ENCODE results near the gene TEX264. TPM values are rescaled to one million over a fixed set of nuclear protein-coding genes. Genes with fewer than 3 reads are reported as not detected.

Gene TEX264
- total RNA-seq, 1 donor: 20.1 TPM

- H3K4me1 ChIP-seq (ENCODE audit: insufficient read depth, low read length): no peaks in the 10 kb centered on the region
- H3K9me3 ChIP-seq (ENCODE audit: low read depth, low read length): no peaks in the 10 kb centered on the region
- no peaks in the 10 kb centered on the region for H3K27me3 ChIP-seq (ENCODE audit: insufficient read depth, low read length)
- H3K4me3 ChIP-seq (ENCODE audit: low read length): no peak overlapping the region
Measured at GRCh38 chr3:51700403-51700802, 29.4 kb downstream of the TEX264 start.

GRCh38 chr3:51702156-51702555 is 31.1 kb downstream of the TEX264 start:
- no peaks in the 10 kb centered on the region for H3K4me1 ChIP-seq (ENCODE audit: insufficient read depth, low read length)
- no peaks in the 10 kb centered on the region for H3K9me3 ChIP-seq (ENCODE audit: low read depth, low read length)
- no peaks in the 10 kb centered on the region for H3K27me3 ChIP-seq (ENCODE audit: insufficient read depth, low read length)
- no peak overlapping the region for H3K4me3 ChIP-seq (ENCODE audit: low read length)

DNA sequence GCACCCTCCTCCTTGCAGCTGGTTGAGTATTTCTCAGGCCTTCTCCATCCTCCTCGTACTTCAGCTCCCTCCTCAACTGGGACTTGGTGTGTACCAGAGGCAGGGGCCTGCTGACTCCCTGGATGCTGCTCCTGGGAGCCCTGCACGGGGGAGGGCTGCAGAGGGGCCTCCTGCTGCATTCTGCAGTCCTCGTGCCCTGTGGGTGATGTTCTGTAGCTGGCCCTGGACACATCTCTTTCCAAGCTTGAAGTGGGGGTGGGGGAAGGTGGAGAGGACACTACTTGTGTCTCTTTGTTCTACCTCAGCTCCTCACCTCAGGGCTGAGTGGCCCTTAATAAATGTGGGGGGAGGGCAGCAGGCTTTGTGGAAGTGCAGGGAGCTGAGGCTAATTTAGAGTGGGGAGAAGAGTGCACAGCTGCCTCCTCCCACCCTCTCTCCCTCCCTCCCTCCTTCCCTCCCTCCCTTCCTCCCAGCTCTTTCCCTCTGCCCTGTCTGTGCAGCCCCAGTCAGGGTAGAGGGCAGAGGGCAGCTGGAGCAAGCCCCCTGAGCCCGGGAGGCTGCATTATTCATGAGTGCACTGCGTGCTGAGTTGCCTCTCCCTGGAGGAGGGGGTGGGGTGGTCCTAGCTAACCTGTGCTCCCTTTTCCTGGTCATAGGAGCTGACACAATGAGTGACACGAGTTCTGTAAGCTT is 32.2 kb downstream of the TEX264 start:
- H3K4me3 ChIP-seq (ENCODE audit: low read length): no peak overlapping the region
- H3K9me3 ChIP-seq (ENCODE audit: low read depth, low read length): no peaks in the 10 kb centered on the region
- H3K4me1 ChIP-seq (ENCODE audit: insufficient read depth, low read length): no peaks in the 10 kb centered on the region
- H3K27me3 ChIP-seq (ENCODE audit: insufficient read depth, low read length): no peaks in the 10 kb centered on the region

- no peak overlapping the region for H3K4me3 ChIP-seq (ENCODE audit: low read length)
- H3K4me1 ChIP-seq (ENCODE audit: insufficient read depth, low read length): no peaks in the 10 kb centered on the region
- no peaks in the 10 kb centered on the region for H3K9me3 ChIP-seq (ENCODE audit: low read depth, low read length)
- no peaks in the 10 kb centered on the region for H3K27me3 ChIP-seq (ENCODE audit: insufficient read depth, low read length)
Measured at GRCh38 chr3:51703761-51704510, 32.9 kb downstream of the TEX264 start.

DNA sequence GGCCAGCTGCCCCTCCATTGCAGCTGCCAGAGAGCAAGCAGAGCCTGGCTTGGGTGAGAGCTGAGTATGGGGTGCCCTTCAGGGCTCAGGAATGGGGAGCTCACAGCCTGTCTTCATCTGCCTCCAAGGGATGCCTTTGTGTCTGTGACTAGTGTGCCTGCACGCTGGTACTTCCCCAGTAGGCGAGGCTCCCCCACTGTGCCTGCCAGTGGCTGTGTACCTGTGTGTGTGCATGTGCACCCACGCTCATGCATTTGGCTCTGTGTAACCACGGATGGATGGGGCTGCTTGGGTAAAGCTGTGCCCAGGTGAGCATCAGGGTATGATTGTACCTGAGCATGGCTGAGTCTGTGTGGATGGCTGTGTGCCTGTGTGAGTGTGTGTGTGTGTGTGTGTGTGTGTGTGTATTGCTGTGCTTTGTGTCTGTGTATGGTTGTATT is 33.5 kb downstream of the TEX264 start:
- Histone ChIP-seq H3K9me3 (ENCODE audit: low read depth, low read length) (no peaks in the 10 kb centered on the region), H3K4me3 (ENCODE audit: low read length) (no peak overlapping the region), H3K27me3 (ENCODE audit: insufficient read depth, low read length) (no peaks in the 10 kb centered on the region), H3K4me1 (ENCODE audit: insufficient read depth, low read length) (no peaks in the 10 kb centered on the region)

- Histone ChIP-seq H3K4me1 (ENCODE audit: insufficient read depth, low read length) (no peaks in the 10 kb centered on the region), H3K9me3 (ENCODE audit: low read depth, low read length) (no peaks in the 10 kb centered on the region), H3K27me3 (ENCODE audit: insufficient read depth, low read length) (no peaks in the 10 kb centered on the region), H3K4me3 (ENCODE audit: low read length) (no peak overlapping the region)
Measured at GRCh38 chr3:51705276-51706020, 34.4 kb downstream of the TEX264 start.

- H3K9me3 ChIP-seq (ENCODE audit: low read depth, low read length): no peaks in the 10 kb centered on the region
- no peaks in the 10 kb centered on the region for H3K4me1 ChIP-seq (ENCODE audit: insufficient read depth, low read length)
- H3K27me3 ChIP-seq (ENCODE audit: insufficient read depth, low read length): no peaks in the 10 kb centered on the region
- H3K4me3 ChIP-seq (ENCODE audit: low read length): no peak overlapping the region
Measured at GRCh38 chr3:51706021-51706485, 35.0 kb downstream of the TEX264 start.

DNA sequence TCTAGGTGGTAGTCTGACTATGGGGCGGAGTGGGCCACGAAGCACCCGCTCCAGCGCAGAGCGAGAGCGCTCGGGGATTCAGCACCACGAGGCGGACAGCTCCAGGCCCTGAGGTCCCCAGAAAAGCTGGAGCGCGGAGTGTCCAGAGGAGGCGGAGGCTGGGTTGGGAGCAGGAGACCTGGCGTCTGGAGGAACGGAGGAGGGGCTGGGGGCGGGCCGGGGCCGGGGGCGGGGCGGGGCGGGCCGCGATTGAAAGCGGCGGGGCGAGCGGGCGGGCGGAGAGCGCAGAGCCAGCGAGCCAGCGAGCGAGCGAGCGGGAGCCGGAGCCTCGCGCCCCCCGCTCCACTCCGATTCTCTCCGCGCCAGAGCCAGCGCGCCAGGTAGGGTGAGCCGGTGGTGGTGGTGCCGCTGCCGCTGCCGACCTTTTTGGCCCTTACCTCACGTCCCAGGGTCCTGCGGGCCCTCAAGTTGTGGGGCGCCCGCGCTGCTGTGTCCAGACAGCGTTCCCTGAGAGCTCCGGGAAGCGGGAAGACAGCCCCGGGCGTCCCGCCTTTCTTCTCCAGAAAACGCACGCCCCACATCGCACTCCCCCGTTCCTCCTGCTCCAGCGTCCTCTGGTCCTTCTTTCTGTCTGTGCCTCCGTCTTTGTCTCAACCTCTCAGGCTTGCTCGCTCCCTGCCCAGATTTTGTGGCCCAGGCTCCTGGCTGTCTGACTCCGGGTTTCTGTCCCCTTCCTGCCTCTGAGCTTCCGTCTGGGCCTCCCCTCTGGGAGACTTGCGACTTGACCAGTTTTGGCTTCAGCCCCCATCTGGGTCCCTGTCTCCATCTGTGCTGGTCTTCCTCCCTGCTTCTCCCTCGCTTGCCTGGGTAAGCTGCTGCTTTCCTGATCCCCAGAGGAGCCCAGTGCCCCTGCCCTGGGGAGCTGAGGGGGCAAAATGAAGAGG is 36.0 kb downstream of the TEX264 start, which contains the start of gene GRM2:
Gene GRM2 (plus strand): TSS at position 281 of the 944 bp plus-strand sequence. CDS start 1,916 bp downstream, outside the sequence.
- Histone ChIP-seq H3K4me1 (ENCODE audit: insufficient read depth, low read length) (no peaks in the 10 kb centered on the region), H3K9me3 (ENCODE audit: low read depth, low read length) (no peaks in the 10 kb centered on the region), H3K4me3 (ENCODE audit: low read length) (no peak within 1 kb of the TSS), H3K27me3 (ENCODE audit: insufficient read depth, low read length) (no peaks in the 10 kb centered on the region)

- Histone ChIP-seq H3K27me3 (ENCODE audit: insufficient read depth, low read length) (no peaks in the 10 kb centered on the region), H3K4me3 (ENCODE audit: low read length) (no peak overlapping the region), H3K4me1 (ENCODE audit: insufficient read depth, low read length) (no peaks in the 10 kb centered on the region), H3K9me3 (ENCODE audit: low read depth, low read length) (no peaks in the 10 kb centered on the region)
Measured at GRCh38 chr3:51708216-51708845, 37.3 kb downstream of the TEX264 start.

DNA sequence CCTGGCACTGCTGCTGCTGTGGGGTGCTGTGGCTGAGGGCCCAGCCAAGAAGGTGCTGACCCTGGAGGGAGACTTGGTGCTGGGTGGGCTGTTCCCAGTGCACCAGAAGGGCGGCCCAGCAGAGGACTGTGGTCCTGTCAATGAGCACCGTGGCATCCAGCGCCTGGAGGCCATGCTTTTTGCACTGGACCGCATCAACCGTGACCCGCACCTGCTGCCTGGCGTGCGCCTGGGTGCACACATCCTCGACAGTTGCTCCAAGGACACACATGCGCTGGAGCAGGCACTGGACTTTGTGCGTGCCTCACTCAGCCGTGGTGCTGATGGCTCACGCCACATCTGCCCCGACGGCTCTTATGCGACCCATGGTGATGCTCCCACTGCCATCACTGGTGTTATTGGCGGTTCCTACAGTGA is 38.0 kb downstream of the TEX264 start:
- no peak overlapping the region for H3K4me3 ChIP-seq (ENCODE audit: low read length)
- no peaks in the 10 kb centered on the region for H3K4me1 ChIP-seq (ENCODE audit: insufficient read depth, low read length)
- no peaks in the 10 kb centered on the region for H3K27me3 ChIP-seq (ENCODE audit: insufficient read depth, low read length)
- no peaks in the 10 kb centered on the region for H3K9me3 ChIP-seq (ENCODE audit: low read depth, low read length)

- no peaks in the 10 kb centered on the region for H3K4me1 ChIP-seq (ENCODE audit: insufficient read depth, low read length)
- H3K4me3 ChIP-seq (ENCODE audit: low read length): no peak overlapping the region
- H3K9me3 ChIP-seq (ENCODE audit: low read depth, low read length): no peaks in the 10 kb centered on the region
- H3K27me3 ChIP-seq (ENCODE audit: insufficient read depth, low read length): no peaks in the 10 kb centered on the region
Measured at GRCh38 chr3:51709675-51710074, 38.6 kb downstream of the TEX264 start.

DNA sequence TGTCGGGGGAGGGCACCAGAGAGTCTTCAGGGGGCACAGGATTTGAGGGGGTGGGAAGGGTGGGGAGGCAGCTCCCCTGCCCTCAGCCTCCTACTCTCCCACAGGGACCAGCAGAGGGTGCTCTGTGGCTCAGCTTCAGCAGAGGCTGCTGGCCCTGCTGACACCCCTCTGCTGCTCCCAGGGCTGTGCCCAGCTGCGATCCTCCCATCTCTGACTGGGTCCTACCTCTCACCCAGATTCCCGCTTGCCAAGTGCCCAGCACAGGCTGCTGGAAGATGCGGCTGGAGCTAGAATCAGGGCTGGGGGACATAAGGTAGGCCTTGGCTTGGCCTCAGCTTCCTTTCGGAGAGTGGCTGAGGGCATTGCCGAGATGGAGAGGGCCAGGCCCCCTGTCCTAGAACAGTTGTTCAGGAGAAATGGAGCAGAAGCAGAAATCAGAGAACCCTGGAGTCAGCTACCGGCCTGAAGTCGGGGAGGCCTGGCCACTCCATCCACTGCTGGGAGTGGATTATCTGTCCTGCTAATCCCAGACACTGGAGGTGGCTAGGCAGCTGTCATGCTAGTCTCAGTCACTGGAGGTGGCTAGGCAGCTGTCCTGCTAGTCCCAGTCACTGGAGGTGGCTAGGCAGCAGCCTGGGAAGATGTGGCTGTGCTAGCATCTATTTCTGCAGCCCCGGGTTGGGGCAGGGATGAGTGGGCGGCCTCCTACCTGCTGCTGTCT is 39.7 kb downstream of the TEX264 start:
- Histone ChIP-seq H3K4me3 (ENCODE audit: low read length) (no peak overlapping the region), H3K9me3 (ENCODE audit: low read depth, low read length) (no peaks in the 10 kb centered on the region), H3K4me1 (ENCODE audit: insufficient read depth, low read length) (no peaks in the 10 kb centered on the region), H3K27me3 (ENCODE audit: insufficient read depth, low read length) (no peaks in the 10 kb centered on the region)

DNA sequence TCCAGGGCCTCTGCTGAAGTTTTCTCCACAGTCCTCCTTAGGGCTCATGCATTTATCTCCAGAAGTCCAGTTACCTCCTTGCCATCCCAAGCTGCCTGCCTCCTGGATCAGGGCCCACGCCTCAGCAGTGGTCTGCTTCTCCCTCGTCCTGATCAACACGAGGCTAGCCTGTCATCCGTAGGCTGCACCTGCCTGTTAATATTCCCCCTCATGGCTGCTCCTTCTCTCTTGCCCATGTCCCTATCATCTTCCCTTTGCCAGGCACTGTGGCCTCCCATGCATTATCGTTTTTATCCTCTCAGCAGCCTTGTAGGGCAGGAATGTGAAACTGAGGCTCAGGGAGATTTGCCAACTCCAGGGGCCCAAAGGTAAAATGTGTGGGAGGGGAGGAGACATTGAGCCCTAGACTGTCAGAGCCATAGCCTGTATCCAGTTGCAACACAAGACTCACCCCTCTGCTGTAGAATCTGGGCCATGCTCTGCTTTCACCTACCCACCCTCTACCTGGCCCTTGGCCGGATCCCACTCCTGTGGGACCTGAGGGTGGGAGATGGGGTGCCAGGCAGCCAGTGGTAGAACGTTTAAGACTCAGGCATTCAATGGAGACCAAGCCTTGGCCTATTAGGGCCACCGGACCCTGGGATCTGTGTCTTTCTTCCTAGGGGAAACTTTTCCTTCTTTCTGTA is 40.4 kb downstream of the TEX264 start:
- Histone ChIP-seq H3K4me1 (ENCODE audit: insufficient read depth, low read length) (no peaks in the 10 kb centered on the region), H3K4me3 (ENCODE audit: low read length) (no peak overlapping the region), H3K27me3 (ENCODE audit: insufficient read depth, low read length) (no peaks in the 10 kb centered on the region), H3K9me3 (ENCODE audit: low read depth, low read length) (no peaks in the 10 kb centered on the region)
